Omental fat pad (tissue), 4 donors: ENCODE measurements around the gene TSC22D4. TPM values are rescaled to one million over a fixed set of nuclear protein-coding genes. Genes with fewer than 3 reads are reported as not detected.

Source experiments
- ATAC-seq: fragments of 150-250 bp; one replicate; pipeline ENCODE4 v1.9.1; 2016; ENCODE audit warnings: mild to moderate bottlenecking, moderate library complexity; ENCODE audit not compliant: low FRiP score
- DNase-seq: peaks from one replicate; pipeline ENCODE4 v3.0.0-alpha.2; 2019; ENCODE audit warnings: low spot score
- total RNA-seq, 4 donors: library from RNA; depleted of rRNA; stranded (reverse); fragments of >200 nt; gene quantifications; one replicate each; pipeline ENCODE4 v1.1.0, GENCODE V29; 2016
- TF ChIP-seq, protein P1 (sequence below), 3 donors: fragments of 450-650 bp; IDR thresholded peaks; one replicate each; pipeline ENCODE4 v1.5.1; 2016 to 2017; ENCODE audit warnings: antibody characterized with exemption in 3 of 3, mild to moderate bottlenecking in 3 of 3, moderate library complexity in 2 of 3

The TSC22D4 gene
- total RNA-seq, 4 donors from 2014 or later, result 15.6 to 36.4 (median 21.4) TPM

DNA sequence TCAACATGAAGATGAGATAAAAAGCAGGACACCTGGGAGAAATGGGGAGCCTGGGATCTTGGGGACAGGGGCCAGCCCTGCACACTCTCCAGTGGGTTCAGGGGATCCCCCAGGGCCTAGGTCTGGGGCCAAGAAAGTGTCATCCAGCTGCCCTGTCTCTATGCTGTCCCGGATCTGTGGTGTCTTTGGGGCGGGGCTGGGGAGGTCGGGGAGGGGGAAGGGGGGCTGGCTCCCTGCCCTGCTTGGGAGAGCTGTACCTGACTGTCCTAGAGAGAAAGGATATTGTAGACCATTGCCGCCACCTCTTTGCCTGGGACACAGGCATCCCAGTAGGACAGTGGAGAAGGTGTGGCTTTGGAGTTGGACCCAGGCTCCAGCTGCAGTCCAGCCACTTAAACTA is 8.0 kb downstream of the TSC22D4 start:
- no peak for ATAC-seq
- TF ChIP-seq, protein P1, sequence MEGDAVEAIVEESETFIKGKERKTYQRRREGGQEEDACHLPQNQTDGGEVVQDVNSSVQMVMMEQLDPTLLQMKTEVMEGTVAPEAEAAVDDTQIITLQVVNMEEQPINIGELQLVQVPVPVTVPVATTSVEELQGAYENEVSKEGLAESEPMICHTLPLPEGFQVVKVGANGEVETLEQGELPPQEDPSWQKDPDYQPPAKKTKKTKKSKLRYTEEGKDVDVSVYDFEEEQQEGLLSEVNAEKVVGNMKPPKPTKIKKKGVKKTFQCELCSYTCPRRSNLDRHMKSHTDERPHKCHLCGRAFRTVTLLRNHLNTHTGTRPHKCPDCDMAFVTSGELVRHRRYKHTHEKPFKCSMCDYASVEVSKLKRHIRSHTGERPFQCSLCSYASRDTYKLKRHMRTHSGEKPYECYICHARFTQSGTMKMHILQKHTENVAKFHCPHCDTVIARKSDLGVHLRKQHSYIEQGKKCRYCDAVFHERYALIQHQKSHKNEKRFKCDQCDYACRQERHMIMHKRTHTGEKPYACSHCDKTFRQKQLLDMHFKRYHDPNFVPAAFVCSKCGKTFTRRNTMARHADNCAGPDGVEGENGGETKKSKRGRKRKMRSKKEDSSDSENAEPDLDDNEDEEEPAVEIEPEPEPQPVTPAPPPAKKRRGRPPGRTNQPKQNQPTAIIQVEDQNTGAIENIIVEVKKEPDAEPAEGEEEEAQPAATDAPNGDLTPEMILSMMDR (IDR thresholded peaks at IDR 0.05), result no peak
- no peak for DNase-seq

DNA sequence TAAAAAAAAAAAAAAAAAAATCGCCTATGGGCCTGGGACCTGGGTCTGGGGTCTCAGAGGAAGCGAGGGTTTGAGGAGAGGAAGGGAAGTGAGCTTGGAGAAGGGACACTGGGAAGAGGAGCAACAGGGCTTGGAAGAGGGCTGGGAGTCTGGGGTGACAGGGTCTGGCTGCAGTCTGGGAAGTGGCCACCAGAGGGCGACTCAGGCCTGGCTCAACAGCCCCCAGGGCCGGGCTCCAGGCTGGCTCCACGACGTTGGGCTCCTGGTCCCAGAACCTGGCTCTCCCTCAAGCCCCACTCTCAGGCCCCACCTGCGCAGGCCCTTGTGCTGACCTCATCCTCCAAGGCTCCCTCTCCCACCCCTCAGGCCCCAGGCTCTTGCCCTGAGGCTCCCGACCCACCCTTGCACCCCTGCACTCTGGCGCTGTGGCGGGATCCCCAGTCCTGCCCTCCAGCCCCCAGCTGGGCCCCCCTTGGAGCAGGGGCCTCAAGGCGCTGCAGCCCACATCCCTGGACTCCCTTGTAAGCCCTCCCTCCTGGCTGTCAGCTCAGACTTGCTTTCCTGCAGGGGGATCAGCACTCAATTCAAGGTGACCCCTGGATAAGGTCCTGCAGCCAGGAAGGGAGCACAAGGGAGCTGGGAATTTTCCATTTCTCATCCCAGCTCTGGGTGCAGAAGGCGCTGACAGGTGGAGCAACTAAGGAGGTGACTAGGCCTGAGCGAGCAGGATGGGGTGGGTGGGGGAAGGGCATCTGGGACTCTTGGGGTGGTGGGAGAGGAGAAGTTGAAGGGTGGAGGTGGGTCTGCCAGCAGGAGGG is 9.6 kb downstream of the TSC22D4 start:
- peak; percentile 97 for DNase-seq
- peak; percentile 63 for ATAC-seq

DNA sequence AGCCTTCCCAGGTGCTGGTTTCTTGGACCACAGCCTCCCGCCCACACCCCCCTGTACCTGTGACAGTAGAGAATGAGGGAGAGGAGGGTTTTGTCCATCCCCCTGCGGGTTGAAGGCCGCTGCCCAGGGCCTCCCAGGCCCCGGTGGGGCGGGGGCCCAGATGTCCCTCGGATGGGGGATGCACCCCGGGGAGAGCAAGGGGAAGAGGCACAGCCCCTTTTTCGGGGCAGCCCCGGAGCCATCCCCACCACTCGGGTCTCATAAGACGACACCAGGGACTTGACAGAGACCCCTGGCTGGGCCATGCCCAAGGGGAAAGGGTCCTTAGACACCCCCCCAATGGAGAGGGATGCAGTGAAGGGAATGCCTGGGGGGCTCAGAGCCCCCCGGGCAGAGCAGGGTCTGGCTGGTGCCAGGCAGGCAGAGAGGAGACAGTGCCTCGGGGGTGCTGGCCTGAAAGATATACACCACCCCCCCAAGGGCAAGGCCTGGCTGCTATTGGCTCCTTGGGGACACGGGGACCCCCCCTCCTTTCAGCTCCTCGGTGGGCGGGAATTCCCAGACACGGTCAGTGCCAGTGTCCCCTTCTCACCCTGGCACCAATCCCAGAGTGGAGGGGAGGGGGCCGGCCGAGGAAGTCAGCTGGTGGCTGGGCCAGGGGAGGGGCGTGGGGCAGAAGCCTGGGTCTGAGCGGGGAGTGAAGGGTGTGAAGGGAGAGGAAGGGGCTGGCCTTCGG is 11.2 kb downstream of the TSC22D4 start:
- TF ChIP-seq, protein P1 (IDR thresholded peaks at IDR 0.05), result no peak
- no peak for DNase-seq
- ATAC-seq, result no peak

More for the DNA sequence above, 9.6 kb downstream of the TSC22D4 start:
- TF ChIP-seq, protein P1 (IDR thresholded peaks at IDR 0.05), result peak in 2 of 3 donors; percentile 88 to 98

DNA sequence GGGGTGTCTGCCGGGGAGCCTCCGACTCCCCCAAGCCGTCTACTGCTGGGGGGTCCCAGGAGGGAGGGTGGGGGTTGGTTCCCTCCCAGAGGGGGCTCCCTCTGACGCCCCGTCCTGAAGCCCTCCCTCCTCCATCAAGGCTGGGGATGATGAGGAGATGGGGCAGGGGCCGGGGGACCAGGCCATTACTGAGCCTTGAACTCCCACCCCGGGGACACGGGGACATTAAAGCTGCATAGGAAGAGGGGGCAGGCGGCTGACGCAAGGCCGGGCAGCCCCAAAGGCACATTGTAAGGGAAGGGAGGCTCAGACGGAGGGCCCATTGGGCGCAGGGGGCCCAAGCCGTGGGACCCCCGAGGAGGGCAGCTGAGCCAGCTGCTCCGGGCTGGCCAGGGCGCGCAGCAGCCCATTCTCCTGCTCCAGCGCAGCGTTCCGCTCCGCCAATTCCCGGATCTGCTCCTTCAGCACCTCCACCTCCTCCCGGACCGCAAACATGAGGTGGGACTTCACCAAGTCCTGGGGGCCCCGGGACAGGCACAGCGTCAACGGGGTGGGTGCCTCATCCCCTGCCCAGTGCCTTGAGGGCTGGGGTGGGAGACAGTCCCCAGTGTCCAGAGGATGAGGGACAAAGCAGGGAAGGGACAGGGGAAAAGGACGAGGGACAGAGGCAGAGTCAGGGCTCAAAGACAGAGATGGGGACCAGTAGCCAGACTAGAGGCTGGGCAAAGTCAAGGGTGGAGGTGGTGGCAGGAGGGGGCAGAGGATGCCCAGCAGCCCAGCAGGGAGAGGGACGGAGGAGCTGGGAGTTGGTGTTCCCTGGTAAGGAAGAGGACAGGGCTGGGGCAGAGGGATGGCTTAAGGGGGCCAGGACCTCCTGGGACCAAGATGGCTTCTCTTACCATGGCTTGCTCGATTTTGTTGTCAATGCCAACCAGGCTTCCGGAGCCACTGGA is 12.1 kb downstream of the TSC22D4 start:
- TF ChIP-seq, protein P1 (IDR thresholded peaks at IDR 0.05), result no peak
- DNase-seq (no peak), ATAC-seq (no peak)

DNA sequence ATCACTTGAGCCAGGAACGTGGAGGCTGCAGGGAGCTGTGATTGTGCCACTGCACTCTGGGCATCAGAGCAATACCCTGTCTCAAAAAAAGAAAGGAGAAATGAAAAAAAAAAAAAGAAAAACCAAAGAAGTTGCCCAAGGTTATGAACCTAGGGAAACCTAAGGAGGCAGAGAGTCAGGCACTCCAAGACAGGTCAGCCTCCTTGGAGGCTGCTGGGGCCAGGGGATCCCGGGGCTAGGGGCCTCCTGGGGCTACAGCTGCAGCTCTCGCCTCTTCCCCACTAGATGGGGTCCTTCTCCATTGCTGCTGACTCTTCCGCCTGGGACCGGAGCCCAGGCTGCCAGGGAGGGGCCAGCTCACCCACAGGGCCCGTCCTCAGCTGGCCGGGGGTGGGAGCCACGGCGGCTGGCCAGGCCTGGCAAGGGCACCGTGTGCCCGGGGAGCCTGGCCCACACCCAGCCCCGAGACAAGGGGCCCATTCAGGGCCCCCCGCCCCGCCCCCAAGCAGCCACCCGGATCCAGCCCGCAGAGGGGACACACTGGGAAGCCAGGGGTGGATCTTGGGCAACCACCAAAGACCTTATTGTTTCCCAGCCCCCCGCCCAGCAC is 13.2 kb downstream of the TSC22D4 start:
- ATAC-seq, result peak; percentile 81

DNA sequence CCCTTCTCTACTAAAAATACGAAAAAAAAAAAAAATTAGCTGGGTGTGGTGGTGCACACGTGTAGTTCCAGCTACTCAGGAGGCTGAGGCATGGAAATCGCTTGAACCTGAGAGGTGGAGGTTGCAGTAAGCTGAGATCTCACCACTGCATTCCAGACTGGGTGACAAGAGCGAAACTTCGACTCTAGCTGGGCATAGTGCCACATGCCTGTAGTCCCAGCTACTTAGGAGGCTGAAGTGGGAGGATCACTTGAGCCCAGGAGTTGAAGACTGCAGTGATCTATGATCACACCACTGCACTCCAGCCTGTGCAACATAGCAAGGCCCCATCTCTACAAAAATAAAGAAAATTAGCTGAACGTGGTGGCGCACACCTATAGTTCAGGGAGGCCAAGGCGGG is 13.7 kb downstream of the TSC22D4 start:
- no peak for DNase-seq
- TF ChIP-seq, protein P1 (IDR thresholded peaks at IDR 0.05), result no peak
- ATAC-seq, result no peak

More for the DNA sequence above, 13.2 kb downstream of the TSC22D4 start:
- TF ChIP-seq, protein P1 (IDR thresholded peaks at IDR 0.05), result no peak
- no peak for DNase-seq
